RKO (cell line): ENCODE data around the gene CYP2J2.
"Not testable (repeated sequence)": the region's sequence is repeated elsewhere in the genome, so short reads cannot be mapped to it uniquely, and the experiment has no call there.

ENCODE experiments used
- DNase-seq: peaks from one replicate; pipeline ENCODE4 v3.0.0-alpha.2; 2016; ENCODE audit warnings: low spot score

Gene CYP2J2

DNA sequence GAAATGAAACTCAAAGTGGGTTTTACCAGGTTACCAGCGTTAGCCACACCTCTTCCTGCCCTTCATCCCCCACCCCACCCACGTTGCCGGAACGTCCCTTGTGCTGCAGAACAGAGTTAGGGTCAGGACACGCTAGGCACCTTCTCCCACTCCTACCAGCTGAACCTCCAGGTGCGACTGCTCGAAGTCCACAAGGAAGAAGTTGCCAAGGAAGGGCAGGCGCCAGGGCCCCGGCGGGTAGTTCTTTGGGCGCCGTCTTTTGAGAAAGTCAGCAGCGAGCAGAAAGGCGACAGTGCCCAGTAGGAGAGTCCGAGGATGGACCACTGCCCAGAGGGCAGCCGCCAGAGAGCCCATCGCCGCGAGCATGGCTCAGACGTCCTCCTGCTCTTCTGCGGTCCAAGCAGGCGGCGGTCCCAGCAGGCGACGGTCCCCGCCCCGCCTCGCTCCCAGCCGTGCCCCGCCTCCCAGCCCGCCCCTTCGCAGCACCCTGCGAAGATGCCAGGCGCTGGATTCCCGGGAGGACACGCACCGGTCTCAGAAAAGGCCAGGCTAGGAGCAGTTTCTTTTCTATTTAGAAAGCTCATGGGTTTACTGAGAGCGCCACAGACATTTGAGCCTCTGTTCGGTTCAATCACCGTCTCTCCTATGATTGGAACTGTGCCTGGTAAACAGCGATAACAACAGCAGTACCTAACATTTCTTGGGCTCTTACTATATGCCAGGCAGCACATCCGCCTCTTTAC, at the start of gene CYP2J2:
CYP2J2 (minus strand) TSS at position 393 of the 743 bp plus-strand sequence; CDS start at position 366, 27 bp downstream.
- DNase-seq, result peak; percentile 16

- DNase-seq, result no peak
These were observed 47.1 kb upstream of the CYP2J2 start for GRCh38 chr1:59973719-59974118.

DNA sequence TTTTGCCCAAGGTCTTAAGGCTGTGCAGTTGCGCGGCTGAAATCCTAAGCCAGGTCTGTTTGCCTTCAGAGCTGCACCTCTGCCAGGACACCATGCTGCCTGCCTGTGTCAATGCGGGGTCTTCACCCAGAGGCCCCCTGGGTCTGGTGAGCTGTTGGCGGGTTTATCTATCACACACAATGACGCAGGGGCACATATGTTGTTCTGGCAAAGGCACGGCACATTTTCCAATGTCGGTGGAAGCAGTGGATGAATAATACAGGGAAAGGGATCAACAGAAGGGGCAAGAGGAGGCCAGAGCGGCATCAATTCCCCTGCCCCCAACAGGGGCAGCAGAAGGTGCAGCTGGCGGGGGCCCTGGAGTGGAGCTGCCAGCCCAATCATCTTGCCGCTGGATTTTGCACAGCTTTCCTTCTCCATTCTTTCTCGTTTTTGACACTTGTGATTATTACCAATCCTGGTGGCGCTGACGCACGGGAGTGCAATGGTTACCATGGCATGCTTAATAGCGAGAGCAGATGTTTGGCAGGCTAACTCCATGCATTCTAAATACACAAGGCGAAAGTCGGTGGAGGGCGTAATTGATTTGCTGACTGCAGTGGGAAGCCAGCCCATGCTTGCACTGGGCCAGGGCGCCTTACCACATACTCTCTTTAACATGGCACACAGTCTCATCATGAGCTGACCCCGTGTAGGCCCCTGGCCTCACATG, 45.8 kb upstream of the CYP2J2 start:
- DNase-seq, result no peak

DNA sequence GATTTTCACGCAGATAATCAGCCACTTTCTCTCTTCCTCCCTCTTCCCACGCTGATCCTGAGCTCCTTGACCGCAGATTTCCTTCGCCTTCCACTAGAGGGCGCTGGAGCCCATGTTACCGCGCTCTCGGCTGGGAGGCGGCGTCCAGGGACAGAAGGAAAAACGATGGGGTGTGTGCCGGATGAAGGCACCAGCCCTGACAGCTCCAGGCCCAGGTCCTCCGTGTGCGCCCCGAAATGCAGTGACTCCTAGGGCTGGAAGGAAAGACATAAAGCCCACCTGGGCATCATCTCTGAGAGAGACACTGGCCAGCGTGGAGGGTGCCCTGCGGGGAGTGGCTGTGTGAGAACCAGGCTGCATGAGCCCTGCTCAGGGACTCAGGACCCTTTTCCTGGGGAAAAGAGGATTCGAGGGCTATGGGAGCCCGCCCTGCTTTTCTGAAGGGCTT, 44.9 kb upstream of the CYP2J2 start:
- DNase-seq, result peak; percentile 62

- DNase-seq, result not testable (repeated sequence)
These were observed 43.1 kb upstream of the CYP2J2 start for GRCh38 chr1:59969542-59970175.

DNA sequence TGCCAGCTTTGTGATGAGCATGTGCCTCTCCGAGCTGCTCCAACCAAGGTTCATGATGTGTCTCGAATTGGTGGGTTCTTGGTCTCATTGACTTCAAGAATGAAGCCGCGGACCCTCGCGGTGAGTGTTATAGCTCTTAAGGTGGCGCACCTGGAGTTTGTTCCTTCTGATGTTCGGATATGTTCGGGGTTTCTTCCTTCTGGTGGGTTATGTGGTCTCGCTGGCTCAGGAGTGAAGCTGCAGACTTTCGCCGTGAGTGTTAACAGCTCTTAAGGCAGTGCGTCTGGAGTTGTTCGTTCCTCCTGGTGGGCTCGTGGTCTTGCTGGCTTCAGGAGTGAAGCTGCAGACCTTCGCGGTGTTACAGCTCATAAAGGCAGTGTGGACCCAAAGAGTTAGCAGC, 42.2 kb upstream of the CYP2J2 start:
- not testable (repeated sequence) for DNase-seq

DNA sequence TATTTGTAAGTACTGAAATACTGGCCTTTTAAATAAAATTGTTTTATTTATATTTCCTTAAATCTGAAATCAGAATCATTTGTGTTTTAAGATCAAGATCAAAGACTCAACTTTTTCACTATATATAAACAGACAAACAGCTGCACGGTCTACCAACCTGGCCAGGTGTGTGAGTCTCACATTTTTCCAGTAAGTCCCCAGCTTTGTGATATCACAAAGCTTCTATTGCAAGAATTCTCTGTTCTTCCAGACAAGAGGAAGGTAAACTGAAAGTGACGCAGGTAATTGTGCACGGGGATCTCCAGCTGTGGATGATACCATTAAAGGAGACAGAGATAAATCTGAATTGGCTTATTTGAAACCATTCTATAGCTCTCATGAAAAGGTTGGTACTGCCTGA, 41.2 kb upstream of the CYP2J2 start:
- no peak for DNase-seq

- DNase-seq, result no peak
These were observed 40.6 kb upstream of the CYP2J2 start for GRCh38 chr1:59967141-59967697.

DNA sequence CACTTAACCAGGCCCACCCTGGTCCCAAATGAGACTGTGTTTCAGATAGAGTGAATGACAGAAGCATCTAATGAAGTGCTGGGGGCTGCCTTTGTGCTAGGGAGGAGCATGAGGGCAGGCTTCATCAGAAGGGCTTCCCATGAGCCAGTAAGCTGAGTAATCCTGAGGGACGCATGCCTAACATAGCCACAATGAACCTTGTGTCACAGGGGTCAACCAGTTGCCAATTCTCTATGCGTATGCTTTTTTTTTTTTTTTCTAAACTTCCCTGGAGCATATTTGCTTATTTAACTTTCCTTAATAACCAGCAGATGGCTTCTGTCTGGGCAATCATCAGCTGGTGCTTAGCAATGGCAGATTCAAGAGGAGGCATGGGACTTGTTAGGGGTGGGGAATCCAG, 25.5 kb upstream of the CYP2J2 start:
- no peak for DNase-seq

- no peak for DNase-seq
These were observed 23.1 kb upstream of the CYP2J2 start for GRCh38 chr1:59949648-59950047.

GRCh38 chr1:59948990-59949389, 22.4 kb upstream of the CYP2J2 start:
- no peak for DNase-seq

DNA sequence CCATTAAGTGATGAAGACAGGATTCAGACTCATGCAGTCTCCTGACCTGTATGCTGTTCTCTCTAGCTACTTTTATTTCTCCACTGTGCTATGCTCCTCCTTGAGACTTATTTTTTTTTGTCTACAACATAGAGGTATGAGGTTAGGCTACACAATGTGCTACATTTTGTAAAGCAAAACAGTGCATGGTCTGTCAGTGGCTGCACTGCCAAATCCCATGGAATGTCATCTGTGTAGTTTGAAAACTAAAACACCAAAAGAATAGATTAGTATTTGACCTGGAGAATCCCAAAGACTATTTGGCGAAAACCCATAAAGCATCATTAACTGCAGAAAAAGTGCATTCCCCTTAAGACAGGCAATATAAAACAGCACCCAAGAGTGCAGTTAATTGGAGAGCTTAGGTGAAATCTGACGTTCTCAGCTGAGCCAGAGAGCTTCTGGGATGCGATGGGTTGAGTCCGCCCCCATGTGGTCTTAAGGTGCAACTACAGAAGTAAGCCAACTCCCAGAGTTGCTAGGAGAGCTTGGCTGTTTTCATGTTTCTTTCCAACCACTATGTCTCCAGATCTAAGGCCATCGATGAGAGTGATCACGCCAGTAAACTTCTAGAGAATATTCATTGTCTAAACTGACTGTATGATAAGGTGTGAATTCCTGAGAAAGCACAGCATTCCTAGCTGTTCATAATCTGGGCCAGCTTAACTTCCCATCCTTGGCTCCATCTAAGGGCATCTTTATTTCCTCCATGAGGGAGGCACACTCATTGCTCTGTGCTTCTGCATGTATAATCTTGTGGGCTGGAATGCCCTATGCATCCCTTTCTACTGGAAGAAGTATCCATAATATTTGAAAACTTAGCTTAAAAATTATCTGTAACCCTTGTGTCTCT, 20.7 kb upstream of the CYP2J2 start:
- DNase-seq, result peak; percentile 70

DNA sequence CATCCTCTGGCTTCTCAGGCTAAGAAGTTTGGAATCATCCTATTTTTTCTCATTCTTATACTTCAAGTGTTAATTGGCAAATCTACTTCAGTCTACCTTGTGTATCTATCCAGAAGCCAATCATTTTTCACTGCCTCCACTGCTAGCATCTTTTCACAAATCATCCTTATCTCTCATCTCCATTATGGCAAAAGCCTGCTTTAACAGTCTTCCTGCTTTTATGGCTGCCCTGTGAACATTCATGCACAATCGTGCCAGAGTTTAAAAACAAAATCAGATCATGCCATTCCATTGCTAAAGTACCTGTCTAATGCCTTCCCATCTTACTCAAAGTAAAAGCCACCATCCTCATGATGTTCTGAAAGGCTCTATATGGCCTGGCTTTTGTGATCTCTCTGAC, 19.2 kb upstream of the CYP2J2 start:
- DNase-seq, result no peak

DNA sequence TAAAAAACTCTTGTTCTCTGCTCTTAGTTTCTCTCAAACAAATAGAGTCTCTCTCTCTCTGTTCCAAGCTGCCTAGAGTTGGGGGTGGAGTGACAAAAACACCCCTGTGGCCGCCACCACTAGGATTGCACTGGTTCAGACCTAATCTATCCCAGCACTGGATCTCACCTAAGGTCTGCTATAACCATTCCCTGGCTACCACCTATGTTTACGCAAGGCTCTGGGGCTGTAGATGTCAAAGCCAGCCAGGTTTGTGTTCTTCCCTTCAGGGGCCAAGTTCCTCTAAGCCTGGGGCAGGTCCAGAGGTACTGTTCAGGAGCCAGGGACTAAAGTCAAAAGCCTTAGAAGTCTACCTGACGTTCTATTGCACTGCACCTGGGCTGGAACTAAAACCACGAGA, 12.8 kb upstream of the CYP2J2 start:
- no peak for DNase-seq

DNA sequence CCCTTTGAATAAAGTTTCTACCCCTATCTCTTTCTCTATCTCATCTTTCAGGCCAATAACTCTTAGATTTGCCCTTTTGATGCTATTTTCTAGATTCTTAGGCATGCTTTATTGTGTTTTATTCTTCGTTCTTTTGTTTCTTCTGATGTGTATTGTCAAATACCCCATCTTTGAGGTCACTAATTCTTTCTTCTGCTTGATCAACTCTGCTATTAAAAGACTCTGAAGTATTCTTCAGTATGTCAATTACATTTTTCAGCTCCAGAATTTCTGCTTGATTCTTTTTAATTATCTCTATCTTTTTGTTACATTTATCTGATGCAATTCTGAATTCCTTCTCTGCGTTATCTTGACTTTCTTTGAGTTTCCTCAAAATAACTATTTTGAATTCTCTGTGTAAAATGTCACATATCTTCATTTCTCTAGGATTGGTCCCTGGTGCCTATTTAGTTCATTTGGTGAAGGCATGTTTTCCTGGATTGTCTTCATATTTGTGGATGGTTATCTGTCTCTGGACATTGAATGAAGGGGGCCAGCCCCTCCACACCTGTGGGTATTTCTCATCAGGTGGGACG, 11.2 kb upstream of the CYP2J2 start:
- DNase-seq, result no peak

DNA sequence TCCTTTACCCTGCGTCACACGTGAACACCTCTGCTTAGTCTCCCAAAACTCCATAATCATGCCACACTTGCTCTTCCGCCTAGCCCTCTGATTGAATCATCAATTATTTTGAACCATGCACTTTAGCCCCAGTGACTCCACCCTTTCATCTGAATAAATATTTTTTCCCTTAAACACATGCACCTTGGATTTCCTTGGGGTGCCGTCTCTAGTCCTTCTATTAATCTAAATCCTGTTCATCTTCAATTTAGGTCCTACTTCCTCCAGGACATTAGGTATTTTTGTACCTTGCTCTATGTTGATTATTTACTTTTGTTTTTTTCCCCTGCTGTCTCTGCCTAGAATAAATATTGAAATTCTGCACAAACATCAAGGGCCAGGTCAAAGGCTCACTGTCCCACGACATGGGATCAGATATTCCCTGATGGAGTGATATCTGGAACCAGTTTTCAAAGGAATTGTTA, 9.8 kb upstream of the CYP2J2 start:
- DNase-seq, result no peak

DNA sequence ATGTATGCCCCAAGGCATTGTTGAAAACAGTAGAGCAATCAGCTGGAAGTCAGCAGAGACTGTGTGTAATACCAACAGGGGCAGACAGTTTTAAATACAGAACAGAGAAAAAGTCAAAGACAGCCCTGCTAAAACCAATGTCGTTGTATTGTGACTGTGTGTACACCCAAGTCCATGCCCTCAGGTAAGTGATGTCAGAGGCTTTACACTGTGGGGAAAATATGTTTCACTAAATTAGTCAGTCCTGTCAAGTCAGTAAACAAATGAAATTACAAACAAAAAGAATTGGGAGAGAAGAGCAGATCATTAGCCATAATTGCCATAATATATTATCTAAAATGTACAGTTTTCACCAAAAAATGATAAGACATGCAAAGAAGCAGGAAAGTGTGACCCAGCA, 2.4 kb upstream of the CYP2J2 start:
- no peak for DNase-seq

DNA sequence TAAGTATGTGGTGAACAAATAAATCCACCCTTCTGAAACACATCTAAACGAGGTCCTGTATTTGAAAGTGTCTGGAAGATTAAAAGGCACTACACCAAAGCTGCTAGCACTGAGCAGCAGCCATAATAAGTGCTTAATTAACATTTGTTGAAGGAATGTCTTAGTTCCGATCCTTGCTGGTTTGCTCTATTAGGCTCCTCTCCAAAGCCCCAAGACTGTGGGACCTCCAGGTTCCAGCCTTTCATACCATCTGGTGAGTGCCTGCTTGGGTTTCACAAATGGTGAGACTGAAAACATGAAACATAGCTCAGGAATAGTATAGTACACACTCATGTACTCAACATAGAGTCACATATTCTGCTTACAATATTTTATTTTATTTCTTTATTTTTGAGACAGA, 640 bp upstream of the CYP2J2 start:
- no peak for DNase-seq

DNA sequence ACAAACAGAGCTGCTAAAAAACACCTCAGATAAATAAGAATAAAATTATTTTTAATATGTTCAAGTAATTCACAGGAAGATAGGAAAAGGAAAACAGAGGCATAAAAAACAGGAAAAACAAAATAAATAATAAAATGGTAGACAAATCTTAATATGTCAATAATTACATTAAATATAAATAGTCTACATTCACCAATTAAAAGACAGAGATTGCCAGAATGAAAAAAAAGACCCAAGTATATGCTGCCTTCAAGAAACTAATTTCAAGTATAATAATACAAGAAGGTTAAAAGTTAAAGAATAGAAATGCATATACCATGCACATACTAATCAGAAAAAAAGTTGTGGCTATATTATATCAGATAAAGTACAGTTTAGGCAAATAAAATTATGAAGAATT, 1.9 kb downstream of the CYP2J2 start:
- DNase-seq, result no peak

GRCh38 chr1:59921258-59921899, 5.2 kb downstream of the CYP2J2 start:
- not testable (repeated sequence) for DNase-seq

DNA sequence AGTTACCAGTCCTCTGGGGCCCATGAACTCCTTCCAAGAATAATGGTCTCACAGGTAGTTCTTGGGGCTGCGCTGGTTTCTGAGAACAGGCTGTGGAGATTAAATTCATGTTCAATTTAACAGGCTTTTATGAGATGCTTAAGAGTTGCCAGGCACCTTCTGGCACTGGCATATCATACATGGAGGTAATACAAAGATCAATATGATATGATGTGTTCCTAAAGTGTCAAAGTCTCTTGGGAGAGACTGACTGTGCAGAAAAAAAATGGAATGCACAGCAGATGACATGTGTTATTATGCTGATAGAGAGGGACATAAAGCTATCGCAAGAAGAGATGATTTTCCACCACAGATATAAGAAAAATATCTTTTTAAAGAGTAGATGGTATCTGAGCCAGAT, 6.8 kb downstream of the CYP2J2 start:
- DNase-seq, result no peak
